Activated CD4-positive, alpha-beta memory T cell treated with anti-CD3 and anti-CD28 coated beads for 36 hours (primary cell): ENCODE data around the gene RAMACL. TPM values are rescaled to one million over a fixed set of nuclear protein-coding genes. Genes with fewer than 3 reads are reported as not detected.

ENCODE experiments used
- CTCF ChIA-PET: fragments of 350-600 bp; sonication (Branson Sonifier 250); formaldehyde crosslinking; loops from one replicate; lab custom pipeline; 2021; ENCODE audit warnings: antibody characterized with exemption, inconsistent platforms; lab: Charles Lee
- POLR2A ChIA-PET: fragments of 350-600 bp; sonication (Branson Sonifier 250); formaldehyde crosslinking; loops from one replicate; lab custom pipeline; 2021; ENCODE audit warnings: antibody characterized with exemption; lab: Charles Lee
- DNase-seq: peaks from one replicate; pipeline ENCODE4 v3.0.0-alpha.2; 2020
- H3K27ac Mint-ChIP-seq: one replicate; pipeline ENCODE4 v1.8.0; 2021; ENCODE audit warnings: mixed read lengths
- H3K27me3 Mint-ChIP-seq: one replicate; pipeline ENCODE4 v1.8.0; 2021; ENCODE audit warnings: mixed read lengths
- H3K36me3 Mint-ChIP-seq: one replicate; pipeline ENCODE4 v1.8.0; 2021; ENCODE audit warnings: mixed read lengths
- H3K4me1 Mint-ChIP-seq: one replicate; pipeline ENCODE4 v1.8.0; 2021; ENCODE audit warnings: low read depth, mixed read lengths
- H3K4me3 Mint-ChIP-seq: one replicate; pipeline ENCODE4 v1.8.0; 2021; ENCODE audit warnings: mild to moderate bottlenecking, mixed read lengths
- H3K9me3 Mint-ChIP-seq: one replicate; pipeline ENCODE4 v1.8.0; 2021; ENCODE audit warnings: mixed read lengths
- intact Hi-C: fragments of 100-400 bp; cut with micrococcal nuclease; formaldehyde crosslinking; loops from one replicate; pipeline ENCODE4 v1.15.1; 2023
- total RNA-seq, 2 experiments: library from RNA; stranded (reverse); gene quantifications; one replicate each; pipeline ENCODE4 v1.2.3, GENCODE V29; 2021

The RAMACL gene
- total RNA-seq, 2 experiments from 2014 or later = 0.29 to 0.31 TPM

DNA sequence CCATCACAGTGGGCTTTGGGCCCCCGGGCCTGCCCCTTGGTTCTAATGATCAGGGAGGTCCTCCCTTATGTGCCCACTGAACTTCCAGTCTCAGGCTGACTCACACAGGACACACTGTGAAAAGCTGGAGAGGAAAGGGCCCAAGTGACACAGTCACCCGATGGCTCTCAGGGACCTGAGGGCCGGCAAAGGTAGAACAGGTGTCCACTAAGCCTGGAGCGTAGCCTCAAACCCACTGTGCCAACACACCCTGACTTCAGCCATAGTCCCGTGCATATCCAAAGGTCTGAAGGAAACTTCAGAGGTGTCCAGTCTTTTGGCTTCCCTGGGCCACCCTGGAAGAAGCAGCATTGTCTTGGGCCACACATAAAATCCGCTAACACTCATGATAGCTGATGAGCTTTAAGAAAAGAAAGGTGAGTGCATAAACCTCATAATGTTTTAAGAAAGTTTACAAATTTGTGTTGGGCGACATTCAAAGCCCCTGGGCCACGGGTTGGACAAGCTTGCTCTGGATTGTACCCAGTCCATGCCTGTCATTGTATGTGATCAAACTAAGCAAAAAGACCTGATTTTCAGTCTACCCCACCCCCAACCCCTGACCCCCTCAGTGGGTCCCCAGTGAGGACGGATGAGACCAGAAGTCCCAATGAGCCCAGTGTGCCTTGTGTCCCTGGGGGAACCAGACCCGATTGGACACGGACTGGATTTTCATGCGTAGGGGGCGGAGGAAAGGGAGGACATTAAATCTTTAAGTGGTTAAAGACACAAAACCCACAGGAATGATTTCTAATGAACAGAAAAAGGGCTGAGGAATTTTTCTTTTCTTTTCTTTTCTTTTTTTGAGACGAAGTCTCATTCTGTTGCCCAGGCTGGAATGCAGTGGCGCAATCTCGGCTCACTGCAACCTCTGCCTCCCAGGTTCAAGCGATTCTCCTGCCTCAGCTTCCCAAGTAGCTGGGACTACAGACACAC is 6.1 kb downstream of the RAMACL start:
- intact Hi-C loops = no loop called here
- no peaks in the 10 kb centered on the region for H3K4me1 Mint-ChIP-seq
- no peak for DNase-seq
- POLR2A ChIA-PET = no interaction called here
- H3K36me3 Mint-ChIP-seq = peaks cover 6% of the 10 kb centered on the region
- H3K27me3 Mint-ChIP-seq = no peaks in the 10 kb centered on the region
- no peak overlapping the region for H3K4me3 Mint-ChIP-seq
- CTCF ChIA-PET = no interaction called here
- no peak overlapping the region for H3K27ac Mint-ChIP-seq
- H3K9me3 Mint-ChIP-seq = peaks cover 11% of the 10 kb centered on the region

DNA sequence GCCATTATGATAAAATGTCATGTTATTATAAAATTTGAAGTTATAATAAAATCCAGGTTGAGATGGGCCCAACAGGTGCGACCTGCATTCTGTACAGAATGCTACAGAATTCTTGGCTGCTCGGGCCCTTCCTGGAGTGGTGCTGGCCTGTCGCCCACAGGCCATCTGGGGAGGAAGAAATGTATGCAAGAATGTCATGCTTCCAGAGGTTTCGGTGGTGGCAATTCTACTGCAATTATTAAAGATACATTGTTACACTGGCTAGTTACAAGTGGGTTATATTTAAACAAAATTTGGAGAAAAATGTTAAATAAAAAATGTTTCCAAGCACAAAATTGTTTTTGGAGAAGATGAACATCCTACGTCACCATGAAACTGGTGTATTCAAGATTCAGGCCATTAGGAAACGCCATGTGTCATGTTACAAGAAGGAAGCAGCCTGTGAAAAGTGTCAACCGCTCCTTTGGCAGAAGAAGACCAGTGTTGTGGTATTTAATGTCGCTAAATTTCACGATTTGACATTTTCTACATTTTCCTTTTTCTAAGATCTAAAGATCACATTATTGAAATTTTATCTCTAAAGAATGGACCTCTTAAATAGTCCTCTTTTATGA is 7.1 kb downstream of the RAMACL start:
- Mint-ChIP-seq H3K9me3 (peaks cover 11% of the 10 kb centered on the region), H3K4me1 (no peaks in the 10 kb centered on the region), H3K4me3 (no peak overlapping the region), H3K27me3 (no peaks in the 10 kb centered on the region), H3K36me3 (peaks cover 6% of the 10 kb centered on the region), H3K27ac (no peak overlapping the region)
- ChIA-PET CTCF (no interaction called here), POLR2A (no interaction called here)
- intact Hi-C loops = no loop called here
- DNase-seq = no peak

DNA sequence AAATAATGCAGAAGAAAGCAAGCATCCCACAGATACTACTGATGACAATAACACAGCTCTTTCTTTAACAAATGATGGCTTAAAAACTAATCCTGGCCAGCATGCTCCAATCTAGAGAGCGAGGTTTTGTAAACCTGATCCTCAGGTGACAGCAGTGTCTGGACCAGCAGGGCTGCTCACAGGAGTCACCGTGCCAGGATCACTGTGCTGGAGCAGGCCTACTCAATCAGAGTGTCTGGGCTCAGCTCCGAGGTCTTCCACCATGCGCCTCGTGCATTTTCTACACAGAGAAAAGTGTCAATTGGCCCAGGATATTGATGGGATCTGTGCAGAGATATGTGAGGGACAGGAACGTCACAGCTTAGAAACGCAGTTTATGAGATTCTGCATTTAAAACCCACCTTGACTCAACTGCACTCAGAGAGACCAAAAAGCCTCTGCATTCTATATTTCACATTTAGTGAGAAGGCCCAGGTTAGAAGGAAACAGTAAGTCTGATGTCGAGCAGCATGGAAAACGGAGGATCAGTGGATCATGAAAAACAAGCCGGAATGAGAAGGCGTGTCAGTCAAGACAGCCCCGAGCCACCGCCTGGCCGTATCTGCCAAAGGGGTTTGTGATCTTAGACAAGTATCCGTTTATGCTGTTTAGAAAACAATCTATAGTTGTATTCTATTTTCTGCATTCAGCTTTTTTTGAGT is 7.8 kb downstream of the RAMACL start:
- no peaks in the 10 kb centered on the region for H3K27me3 Mint-ChIP-seq
- peaks cover 6% of the 10 kb centered on the region for H3K36me3 Mint-ChIP-seq
- POLR2A ChIA-PET = no interaction called here
- intact Hi-C loops = no loop called here
- H3K9me3 Mint-ChIP-seq = peaks cover 11% of the 10 kb centered on the region
- no peak for DNase-seq
- H3K4me3 Mint-ChIP-seq = no peak overlapping the region
- CTCF ChIA-PET = no interaction called here
- H3K4me1 Mint-ChIP-seq = no peaks in the 10 kb centered on the region
- no peak overlapping the region for H3K27ac Mint-ChIP-seq

DNA sequence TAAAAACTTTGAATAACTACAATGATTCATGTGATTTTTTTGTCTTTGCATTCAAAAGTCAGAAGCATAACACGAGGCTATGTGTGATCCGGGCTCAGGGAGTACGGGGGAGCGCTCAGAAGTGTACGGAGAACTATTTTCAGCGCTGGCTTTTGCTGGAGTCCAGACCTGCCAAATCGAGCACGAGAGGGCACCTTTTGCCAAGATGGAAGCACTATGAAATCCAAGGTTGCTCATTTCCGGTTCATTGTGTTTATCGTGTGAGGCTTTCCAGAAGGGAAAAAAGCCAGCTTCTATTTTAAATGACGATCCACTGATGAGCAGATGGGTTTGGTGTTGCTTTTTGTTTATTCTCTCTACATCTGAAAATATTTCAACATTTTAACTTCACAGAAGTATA is 11.3 kb downstream of the RAMACL start:
- no peak overlapping the region for H3K4me3 Mint-ChIP-seq
- peaks cover 6% of the 10 kb centered on the region for H3K36me3 Mint-ChIP-seq
- peaks cover 11% of the 10 kb centered on the region for H3K9me3 Mint-ChIP-seq
- DNase-seq = no peak
- intact Hi-C loops = no loop called here
- H3K4me1 Mint-ChIP-seq = no peaks in the 10 kb centered on the region
- no peaks in the 10 kb centered on the region for H3K27me3 Mint-ChIP-seq
- ChIA-PET POLR2A (no interaction called here), CTCF (no interaction called here)
- no peak overlapping the region for H3K27ac Mint-ChIP-seq

DNA sequence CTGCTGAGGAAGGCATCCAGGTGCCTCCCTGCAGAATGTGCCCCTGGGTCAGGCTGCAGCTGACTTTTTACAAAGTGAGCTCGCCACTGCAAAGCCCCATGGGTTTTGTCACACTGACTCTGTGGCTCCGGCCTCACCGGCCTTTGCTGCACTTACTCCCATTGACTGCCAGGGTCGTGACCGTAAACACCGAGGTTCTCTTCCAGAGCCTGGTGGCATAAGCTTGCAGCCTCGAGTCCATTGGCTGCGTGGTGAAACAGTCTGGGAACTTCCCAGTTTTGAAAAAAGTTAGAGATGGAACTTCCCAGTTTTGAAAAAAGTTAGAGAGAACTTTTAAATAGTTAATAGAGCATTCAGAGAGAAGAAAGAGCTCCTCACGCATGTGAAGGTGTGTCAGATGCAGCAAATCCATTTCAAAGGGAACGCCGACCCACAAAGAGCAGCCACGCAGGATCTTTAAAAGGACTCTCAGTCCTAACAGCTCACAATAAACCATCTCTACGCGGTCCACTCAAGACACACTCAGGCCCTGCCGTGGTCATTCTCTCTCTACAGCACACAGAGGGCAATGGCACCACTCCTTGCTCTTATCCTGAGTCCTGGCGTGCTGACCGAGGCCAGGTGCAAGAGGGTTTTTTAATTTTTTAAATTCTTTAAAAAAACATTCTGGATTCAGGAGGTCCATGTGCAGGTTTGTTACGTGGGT is 12.8 kb downstream of the RAMACL start:
- Mint-ChIP-seq H3K4me1 (no peaks in the 10 kb centered on the region), H3K27me3 (no peaks in the 10 kb centered on the region), H3K36me3 (peaks cover 3% of the 10 kb centered on the region), H3K27ac (no peak overlapping the region), H3K4me3 (no peak overlapping the region), H3K9me3 (peaks cover 11% of the 10 kb centered on the region)
- CTCF ChIA-PET = no interaction called here
- DNase-seq = no peak
- POLR2A ChIA-PET = no interaction called here
- intact Hi-C loops = no loop called here

DNA sequence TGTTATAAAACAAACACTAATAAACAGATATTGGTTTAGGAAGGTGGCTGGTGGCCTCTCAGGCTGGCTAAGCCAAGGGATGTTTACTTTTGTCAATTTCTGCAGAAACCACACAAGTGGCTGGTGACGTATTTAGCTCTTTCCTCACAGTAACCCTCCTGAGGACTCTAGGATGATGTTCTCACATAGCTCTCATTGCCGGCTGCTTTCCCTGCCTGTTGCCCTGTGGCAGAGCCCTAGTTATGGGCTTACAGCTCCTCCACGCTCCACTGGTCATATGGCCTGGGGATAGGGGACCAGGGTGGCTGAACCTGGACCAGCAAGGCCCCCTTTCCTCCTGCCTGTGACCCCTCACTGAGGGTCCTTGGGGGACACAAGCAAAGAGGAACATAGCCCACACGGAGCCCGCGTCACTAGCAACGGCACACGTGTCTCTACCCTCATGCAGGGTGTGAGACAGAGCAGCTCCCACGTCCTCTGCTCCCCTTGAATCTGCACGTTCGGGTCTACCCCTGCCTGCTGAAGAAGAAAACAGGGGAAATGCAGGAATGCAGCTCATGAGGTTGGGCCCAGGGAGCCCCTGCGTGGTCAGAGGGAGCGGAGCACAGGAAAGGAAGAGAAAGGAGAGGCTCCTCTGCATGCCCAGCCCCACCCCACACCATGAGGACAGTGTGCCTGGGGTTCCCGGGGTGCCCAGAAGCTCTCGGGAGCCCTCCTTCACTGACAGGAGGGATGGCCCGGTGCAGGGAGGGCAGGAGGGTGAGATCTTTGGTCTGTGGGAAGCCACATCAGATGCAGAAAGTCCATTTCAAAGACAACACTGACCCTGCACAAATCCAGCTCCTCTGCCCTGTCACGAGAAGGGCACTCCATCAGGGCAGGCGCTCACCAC is 13.9 kb downstream of the RAMACL start:
- intact Hi-C loops = no loop called here
- DNase-seq = no peak
- H3K27me3 Mint-ChIP-seq = no peaks in the 10 kb centered on the region
- POLR2A ChIA-PET = no interaction called here
- peaks cover 3% of the 10 kb centered on the region for H3K36me3 Mint-ChIP-seq
- H3K9me3 Mint-ChIP-seq = peaks cover 10% of the 10 kb centered on the region
- H3K27ac Mint-ChIP-seq = no peak overlapping the region
- CTCF ChIA-PET = interaction anchor here (1.0 kb wide), 1 partner anchor 9 kb away, joined by 3 read pairs; no protein-coding TSS in a partner anchor
- H3K4me3 Mint-ChIP-seq = no peak overlapping the region
- H3K4me1 Mint-ChIP-seq = no peaks in the 10 kb centered on the region

DNA sequence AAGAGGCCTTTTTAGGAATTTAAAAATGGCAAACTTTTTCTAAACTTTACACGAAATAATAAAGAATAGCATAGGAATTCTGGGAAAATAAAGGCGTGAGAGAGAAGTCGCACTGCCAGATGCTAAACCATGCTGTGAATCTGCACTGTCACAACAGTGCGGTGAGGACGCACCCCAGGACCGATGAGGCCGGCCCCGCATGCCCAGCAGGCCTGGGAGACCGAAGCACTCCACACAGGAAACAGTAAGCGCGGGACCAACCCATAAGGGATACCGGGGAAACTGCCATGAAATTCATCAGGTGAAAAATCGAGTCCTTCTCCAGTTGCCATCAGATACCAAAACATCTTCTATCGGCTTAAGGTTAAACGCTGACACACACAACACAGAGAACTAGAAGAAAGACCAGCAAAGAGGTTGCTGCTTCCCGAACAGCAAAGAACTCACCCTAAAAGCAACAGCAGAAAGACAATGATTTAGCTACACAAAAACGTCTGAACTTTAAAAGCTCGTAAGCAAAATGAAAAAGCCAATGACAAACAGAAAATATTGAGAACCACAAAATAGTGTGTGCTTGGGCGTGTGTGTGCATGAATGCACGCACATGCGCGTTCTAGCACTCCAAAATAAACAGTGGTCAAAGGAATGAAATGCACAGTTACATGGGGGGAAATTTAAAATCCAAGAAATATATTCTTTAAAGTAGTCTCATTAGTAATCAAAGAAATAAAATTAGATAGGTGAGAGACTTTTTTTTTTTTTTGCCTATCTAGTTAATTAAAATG is 15.4 kb downstream of the RAMACL start:
- POLR2A ChIA-PET = no interaction called here
- intact Hi-C loops = no loop called here

DNA sequence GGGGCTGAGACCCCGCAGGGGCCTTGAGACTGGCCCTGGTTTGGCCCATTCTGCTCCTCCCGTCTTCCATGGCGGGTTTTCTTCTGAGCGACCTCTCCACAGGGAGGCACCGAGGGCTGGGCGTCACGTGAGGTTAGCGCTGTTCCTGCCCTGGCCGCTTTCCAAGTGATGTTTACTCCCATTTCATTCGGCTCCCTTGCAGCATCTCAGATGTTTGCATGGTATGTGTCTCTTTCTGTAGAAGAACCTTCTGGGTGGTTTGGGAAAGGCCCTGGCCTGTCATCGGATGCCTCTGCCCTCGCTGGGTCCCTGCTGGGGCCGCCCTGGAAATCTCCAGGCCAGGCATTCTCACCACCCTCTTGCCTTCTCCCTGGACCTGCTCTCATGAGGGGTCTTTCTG is 17.3 kb downstream of the RAMACL start:
- ChIA-PET POLR2A (no interaction called here), CTCF (no interaction called here)
- H3K27me3 Mint-ChIP-seq = no peaks in the 10 kb centered on the region
- no peaks in the 10 kb centered on the region for H3K4me1 Mint-ChIP-seq
- no peak overlapping the region for H3K27ac Mint-ChIP-seq
- no peaks in the 10 kb centered on the region for H3K9me3 Mint-ChIP-seq
- no peaks in the 10 kb centered on the region for H3K36me3 Mint-ChIP-seq
- H3K4me3 Mint-ChIP-seq = no peak overlapping the region
- DNase-seq = no peak
- intact Hi-C loops = no loop called here

More for the DNA sequence above, 15.4 kb downstream of the RAMACL start:
- Mint-ChIP-seq H3K27me3 (no peaks in the 10 kb centered on the region), H3K27ac (no peak overlapping the region), H3K36me3 (no peaks in the 10 kb centered on the region), H3K4me1 (no peaks in the 10 kb centered on the region), H3K4me3 (no peak overlapping the region), H3K9me3 (peaks cover 2% of the 10 kb centered on the region)
- CTCF ChIA-PET = no interaction called here
- no peak for DNase-seq

DNA sequence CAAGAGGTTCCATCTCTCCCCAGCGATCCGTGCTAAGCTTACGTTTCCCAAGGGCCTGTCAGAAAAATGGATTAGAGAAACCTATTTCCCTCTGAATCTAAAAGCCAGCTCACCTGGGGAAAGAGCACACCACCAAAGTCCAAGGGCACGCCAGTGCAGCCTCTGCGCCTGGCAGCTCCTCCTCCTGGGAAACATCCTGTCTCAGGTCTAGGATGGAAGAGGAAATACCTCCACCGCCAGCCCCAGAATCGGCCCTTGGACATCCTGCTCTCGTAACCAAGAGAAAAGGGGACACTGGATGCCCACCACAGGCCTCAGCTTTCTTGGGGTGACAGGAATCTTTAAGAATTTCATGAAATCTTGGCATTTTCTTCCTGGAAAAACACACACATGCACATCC is 18.7 kb downstream of the RAMACL start:
- intact Hi-C loops = no loop called here
- Mint-ChIP-seq H3K36me3 (no peaks in the 10 kb centered on the region), H3K9me3 (no peaks in the 10 kb centered on the region), H3K27ac (no peak overlapping the region), H3K27me3 (no peaks in the 10 kb centered on the region), H3K4me3 (no peak overlapping the region), H3K4me1 (no peaks in the 10 kb centered on the region)
- ChIA-PET POLR2A (no interaction called here), CTCF (no interaction called here)
- no peak for DNase-seq

DNA sequence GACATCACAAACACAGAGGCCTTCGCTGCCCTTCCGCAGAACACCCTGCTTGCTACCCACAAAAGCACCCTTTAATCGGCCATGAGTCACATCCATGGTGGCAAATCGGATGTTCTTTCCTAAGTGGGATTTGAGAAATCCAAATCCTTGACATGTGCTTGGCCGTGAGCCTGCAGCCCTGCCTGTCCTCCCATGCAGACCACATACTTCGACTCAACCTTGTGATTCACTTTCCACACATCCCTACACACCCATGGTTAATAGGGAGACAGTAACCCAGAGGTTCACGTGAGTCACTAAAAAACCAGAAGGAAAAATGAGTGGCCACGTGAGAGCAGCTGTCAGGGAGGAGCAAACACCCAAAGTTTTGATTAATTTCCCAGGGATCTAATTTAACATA is 19.4 kb downstream of the RAMACL start:
- no peak overlapping the region for H3K4me3 Mint-ChIP-seq
- intact Hi-C loops = no loop called here
- CTCF ChIA-PET = no interaction called here

More for the DNA sequence above, 19.4 kb downstream of the RAMACL start:
- Mint-ChIP-seq H3K4me1 (no peaks in the 10 kb centered on the region), H3K27ac (no peak overlapping the region), H3K36me3 (no peaks in the 10 kb centered on the region), H3K9me3 (no peaks in the 10 kb centered on the region), H3K27me3 (no peaks in the 10 kb centered on the region)
- no peak for DNase-seq
- POLR2A ChIA-PET = no interaction called here
